Regular cardiac myocyte (primary cell): ENCODE measurements around the gene LRRC61. TPM values are rescaled to one million over a fixed set of nuclear protein-coding genes. Genes with fewer than 3 reads are reported as not detected.

Experiments
- total RNA-seq: library from RNA; depleted of rRNA; stranded (reverse); fragments of >200 nt; gene quantifications from 2 replicates; pipeline ENCODE4 v1.2.3, GENCODE V29; 2014

LRRC61 gene
- total RNA-seq = 0.85 and 0.96 TPM in 2 replicates

DNA sequence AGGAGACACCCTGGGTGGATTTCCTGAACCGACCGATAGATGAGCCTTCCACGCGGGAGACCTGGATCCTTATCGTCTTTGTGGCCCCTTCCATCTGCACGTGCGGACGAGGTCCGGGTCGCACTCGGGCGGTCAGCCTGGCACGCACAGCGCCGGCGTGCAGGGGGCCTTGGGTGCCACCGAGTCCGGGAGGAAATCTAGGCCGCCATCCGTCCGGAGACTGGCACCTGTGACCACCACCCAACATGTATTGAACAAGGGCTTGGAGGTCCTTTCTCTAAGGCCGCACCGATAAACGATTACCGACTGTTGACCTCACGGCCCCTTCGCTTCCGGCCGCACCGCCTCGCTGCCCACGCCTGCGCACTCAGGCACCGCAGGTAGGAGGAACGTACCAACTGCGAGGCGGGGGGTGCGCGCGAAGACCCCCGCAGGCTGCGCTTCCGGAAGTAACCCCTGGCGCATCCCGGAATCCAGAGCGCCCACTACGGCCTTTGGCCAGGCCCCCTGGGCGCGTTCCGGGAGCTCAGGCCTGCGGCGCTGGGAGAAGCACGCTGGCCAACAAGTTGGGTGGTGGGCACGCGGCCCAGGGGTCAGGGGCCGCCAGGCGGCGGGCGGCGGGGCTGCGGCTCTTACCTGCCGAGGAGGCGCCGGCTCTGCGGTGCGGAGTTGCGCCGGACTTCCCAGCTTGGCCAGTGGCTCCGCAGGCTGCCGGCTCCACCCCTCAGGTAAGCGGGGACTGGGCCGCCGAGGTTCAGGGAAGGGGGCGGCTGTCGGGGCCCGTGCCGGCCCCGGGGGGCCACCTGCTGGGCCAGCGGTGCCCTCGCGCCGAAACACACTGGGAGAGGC, at the start of gene LRRC61, which contains the start of gene ACTR3C:
Gene LRRC61 (plus strand): TSS at position 523 of the 849 bp plus-strand sequence. CDS start 13,507 bp downstream, outside the sequence.
Gene ACTR3C (minus strand): TSS at position 713 of the 849 bp plus-strand sequence. CDS start 28,249 bp downstream, outside the sequence.

DNA sequence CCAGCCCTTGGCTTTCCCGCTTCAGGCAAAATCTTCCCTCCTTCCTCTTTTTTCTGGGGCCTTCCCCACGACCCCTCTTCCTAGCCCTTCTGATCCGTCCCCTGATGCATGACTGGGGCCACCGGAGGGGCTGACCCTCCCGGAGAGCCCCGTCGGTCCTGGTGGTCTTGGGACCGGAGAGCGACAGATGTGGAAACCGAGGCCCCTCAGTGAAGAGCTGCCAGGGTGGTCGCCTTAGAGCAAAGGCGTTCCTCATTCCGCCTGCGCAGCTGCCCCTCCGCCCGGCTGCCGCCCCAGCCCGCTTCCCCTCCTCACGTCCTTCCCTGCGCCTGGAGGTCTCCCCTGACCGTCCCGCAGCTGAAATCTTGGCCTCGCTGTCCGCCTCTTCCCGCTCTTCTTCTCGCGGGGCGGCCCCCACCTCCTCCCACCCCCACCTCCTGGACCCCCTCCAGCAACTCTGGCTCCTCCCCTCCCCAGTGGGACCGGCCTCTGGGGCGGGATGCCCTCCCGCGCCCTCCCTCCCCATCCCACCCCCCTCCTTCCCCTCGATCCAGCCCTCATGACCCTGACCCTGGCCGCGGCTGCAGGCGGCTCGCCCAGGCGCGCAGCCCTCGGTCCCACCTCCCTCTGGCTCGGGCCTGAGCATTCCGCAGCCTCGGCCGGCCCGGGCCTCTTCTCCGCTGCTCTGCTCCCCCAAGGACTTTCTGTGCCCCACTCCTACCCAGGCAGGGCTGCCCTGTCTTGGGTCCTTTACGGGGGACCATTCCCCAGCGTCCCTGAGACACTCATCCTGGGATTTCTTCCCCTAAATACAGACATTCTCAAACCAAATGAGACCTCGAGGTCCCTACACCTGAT, 18.3 kb downstream of the LRRC61 start, which contains the start of gene RARRES2:
Gene RARRES2 (minus strand): TSS at position 367 of the 858 bp plus-strand sequence. CDS start 1,020 bp downstream, outside the sequence.

DNA sequence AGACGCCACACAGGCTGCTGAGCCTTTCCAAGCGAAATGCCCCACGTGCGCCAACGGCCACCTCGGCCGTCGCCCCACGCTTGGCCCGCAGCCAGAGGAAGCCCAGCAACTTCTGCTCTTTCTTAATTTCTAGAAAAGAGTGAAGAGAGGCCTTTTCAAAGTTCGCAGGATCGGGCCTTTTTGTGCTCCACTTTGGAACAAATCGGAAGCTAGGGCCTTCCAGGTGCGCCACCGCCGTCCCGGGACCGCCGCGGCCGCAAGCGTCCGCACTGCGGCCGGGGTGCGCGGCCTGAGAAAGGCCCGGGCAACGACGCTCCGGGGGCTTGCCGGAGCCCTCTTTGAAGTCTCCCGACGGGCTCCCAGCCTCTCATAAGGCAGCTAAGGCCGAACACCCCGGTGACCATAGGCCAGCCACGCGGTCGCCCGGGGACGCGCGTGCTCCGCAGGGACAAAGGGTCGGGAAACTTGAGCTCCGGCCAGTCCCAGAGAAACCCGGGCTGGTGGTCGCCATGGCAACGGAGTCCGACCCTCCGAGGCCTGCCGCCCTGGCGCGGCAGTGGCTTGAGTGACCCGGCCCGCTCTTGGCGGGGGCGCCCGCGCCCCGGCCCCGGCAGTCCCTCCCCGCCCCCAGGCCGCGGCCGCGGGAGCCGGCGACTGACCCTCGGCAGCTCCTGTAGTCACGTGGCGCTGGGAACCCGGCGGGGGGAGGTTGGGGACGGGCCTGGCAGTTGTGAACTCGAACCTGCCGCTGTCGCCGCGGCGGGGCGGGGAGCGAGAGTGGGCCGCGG, 45.1 kb downstream of the LRRC61 start, which contains the start of gene REPIN1:
Gene REPIN1 (plus strand): TSS at position 727 of the 788 bp plus-strand sequence. CDS start 890 bp downstream, outside the sequence.

GRCh38 chr7:150378853-150379440, 55.8 kb downstream of the LRRC61 start, which contains the start of gene ZNF775:
TSS of gene ZNF775 (plus strand) at chr7:150379330. CDS start at chr7:150388471, 9,141 bp downstream.

Other genes with a start within 250 kb of the LRRC61 start
- 0.19 and 1.7 TPM in 2 replicates for gene ACTR3C, start 190 bp downstream of the LRRC61 start, total RNA-seq
- 1.3 and 25.4 TPM in 2 replicates for gene RARRES2, start 18.3 kb downstream of the LRRC61 start, total RNA-seq
- 35.5 and 37.0 TPM in 2 replicates for gene REPIN1, start 45.5 kb downstream of the LRRC61 start, total RNA-seq
- gene ZNF775, start 56.0 kb downstream of the LRRC61 start, total RNA-seq = 3.5 and 3.7 TPM in 2 replicates
- 0.19 and 0.28 TPM in 2 replicates for gene GIMAP8, start 127.3 kb downstream of the LRRC61 start, total RNA-seq
- gene GIMAP7, start 191.5 kb downstream of the LRRC61 start, total RNA-seq = under 0.01 and 0.19 TPM in 2 replicates
- 0.56 and 0.58 TPM in 2 replicates for gene GIMAP4, start 244.0 kb downstream of the LRRC61 start, total RNA-seq